Fibroblast of skin of scalp (primary cell): ENCODE results near the gene EFCAB11.

ENCODE experiments used
- DNase-seq: peaks from one replicate; pipeline ENCODE4 v3.0.0-alpha.2; 2013

The EFCAB11 gene

DNA sequence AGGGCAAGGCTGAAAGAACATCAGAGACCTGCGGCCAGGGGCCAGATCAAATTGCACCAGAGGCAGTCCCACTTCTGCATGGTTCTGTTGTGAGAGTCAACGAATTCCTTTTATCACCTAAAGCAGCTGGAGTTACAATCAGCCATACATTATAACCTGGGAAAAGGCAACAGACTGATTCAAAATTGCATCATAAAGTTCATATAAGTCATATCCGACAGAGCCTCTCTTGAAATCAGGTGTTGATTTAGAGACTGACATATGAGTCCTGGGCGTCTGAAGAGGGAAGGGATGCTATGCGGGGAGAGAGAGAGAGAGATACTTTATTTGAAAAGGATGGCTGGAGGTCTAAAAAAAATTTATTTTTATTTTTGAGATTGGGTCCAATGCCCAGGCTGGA is 89.4 kb downstream of the EFCAB11 start:
- DNase-seq = no peak

DNA sequence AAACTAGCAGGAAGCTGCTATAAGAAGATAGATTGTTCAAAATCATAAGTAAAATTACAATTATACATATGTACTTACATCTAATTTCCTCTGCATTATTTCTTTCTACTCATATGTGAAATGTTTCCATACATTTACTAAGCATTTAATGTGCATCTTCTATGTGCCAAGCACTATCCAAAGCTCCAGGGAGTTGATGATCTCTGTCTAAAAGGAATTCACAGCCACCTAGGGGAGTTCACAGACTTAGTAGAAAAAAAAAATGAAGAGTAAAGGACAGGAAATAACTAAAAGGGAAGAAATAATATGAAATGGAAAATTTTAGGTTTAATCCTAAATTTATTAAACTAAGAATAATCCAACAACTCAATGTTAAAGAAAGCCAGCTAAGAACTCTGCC is 91.7 kb downstream of the EFCAB11 start:
- DNase-seq = peak; percentile 78

DNA sequence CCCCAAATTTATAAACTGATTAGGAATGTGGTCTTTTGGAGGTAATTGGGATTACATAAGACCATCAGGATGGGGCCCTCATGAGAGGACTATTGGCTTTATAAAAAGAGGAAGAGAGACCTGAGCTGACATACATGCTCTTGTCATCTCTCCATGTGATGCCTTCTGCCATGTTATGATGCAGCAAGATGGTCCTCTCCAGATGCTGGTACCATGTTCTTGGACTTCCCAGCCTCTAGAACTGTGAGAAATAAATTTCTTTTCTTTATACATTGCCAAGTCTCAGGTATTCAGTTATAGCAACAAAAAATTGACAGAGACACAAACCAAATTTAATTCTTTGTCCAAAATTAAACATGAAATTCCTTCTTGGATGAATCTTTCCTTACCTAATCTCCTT is 92.9 kb downstream of the EFCAB11 start:
- no peak for DNase-seq

DNA sequence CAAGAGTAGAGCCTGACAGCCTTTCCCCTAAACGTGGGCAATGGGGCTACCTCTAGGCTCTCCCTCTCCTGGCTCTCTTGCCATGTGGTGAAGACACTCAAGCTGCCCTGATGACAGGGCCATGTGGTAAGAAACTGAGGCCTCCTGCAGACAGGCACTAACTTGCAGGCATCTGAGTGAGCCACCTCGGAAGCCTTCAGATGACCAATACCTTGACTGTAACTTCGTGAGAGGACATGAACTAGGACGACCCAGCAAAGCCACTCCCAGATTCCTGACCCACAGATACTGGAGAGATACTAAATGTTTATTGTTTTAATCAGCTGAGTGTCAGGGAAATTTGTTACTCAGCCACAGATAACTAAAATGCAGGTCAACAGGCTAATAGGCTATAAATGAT is 96.4 kb downstream of the EFCAB11 start:
- DNase-seq = no peak

DNA sequence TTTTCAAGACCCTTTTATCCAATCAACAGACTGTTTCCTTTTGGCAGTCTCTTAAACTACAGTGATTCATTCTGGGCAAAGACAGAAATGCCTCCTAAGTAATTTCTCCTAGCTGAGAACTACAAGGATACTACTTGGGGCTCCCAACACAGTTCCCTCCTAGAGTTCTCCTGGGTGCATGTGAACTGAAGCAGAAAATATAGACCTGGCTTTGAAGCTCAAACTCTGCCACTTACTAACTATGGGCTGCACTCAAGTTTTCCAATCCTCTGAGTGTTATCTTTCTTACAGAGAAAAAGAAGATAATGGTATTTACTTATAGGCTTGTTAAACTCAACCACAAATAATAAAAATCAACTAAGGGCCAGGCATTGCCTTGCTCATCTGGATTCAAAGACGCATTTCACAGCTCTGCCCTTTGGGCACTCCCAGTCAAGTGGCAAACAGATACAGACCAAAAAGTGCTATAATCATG is 97.6 kb downstream of the EFCAB11 start:
- peak; percentile 42 for DNase-seq

DNA sequence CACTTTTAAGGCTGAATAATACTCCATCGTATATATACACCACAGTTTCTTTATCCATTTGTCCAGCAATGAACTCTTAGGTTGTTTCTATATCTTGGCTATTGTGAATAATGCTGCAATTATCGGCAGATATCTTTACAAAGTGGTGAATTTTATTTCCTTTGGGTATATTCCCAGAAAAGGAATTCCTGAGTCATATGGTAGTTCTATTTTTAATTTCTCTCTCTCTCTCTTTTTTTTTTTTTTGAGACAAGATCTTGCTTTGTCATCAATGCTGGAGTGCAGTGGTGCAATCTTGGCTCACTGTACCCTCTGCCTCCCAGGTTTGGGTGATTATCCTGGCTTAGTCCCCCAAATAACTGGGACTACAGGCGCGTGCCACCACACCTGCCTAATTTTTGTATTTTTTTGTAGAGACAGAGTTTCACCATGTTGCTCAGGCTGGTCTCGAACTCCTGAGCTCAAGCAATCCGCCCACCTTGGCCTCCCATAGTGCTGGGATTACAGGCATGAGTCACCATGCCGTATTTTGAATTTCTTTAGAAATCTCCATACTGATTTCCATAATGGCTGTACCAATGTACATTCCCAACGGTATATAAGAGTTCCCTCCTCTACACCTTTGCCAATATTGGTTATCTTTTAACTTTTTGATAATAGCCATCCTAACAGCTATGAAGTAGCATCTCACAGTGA is 98.4 kb downstream of the EFCAB11 start:
- peak; percentile 89 for DNase-seq

DNA sequence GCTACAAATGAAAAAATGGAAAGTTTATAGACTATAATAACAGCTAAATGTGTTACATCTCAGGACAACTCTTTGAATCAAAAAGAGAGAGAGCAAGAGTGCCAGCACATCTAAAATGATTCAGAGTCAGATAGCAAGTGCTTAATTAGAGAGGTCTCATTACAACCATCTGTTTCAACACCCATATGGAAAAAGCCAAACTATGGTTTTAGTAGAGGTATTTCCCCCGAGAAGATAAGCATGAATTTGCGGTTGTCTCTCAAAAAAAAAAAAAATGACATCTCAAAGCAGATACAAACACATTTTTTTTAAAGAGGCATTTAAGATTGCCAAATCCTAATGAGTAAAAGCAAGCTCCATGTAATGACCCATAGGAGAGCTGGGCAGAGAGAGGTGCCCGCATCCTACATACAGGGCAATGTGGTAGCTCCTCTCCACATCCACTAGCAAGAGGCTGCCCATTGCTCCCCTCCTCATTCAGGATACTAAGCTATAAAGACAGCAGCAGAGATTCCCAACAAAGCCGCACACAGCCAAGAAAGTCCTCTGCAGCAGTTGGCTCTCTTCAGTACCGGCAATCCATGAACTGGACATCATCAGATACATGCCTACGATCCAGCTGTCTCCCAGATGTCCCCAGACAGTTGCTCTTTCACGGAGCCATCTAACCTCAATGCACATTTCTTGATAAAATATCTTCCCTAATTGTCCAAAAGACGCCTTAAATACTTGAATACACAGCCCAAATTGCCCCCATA is 100.4 kb downstream of the EFCAB11 start:
- peak; percentile 67 for DNase-seq

DNA sequence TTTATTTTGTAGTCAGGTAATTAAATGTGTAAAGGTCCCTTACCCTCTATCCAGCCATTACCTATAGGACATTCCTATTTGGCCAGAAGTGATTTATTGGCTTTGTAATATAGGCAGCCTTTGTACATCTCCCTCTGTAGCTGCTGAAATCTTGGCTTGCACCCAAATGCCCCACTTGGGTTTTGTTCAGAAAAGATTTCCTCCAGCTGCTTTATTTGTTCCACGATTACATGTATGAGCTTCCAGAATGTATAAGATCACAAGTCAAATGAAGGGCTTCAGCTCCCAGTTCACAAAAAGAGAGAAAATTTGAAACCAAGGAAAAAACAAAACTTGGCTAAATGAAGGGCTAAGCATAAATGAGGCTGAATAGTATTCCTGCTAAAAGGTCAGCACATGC is 103.4 kb downstream of the EFCAB11 start:
- DNase-seq = no peak

DNA sequence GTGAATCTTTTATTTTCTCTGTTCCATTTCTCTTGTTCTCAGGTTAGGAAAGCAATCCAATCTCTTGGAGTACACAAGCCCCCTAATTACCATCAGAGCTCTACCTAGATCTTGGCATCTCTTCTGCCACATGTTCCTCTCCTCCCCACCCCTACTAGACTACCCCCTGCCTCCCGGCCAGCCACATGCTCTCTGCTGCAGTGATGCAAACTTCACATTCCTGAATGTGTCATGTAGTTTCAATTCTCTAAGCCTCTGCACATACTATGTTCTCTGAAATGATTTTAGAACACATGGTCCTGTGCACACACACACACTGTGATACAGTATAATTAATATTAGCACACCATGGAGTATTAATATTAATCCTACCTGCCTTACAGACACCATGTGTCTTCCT is 104.6 kb downstream of the EFCAB11 start:
- DNase-seq = peak; percentile 84

DNA sequence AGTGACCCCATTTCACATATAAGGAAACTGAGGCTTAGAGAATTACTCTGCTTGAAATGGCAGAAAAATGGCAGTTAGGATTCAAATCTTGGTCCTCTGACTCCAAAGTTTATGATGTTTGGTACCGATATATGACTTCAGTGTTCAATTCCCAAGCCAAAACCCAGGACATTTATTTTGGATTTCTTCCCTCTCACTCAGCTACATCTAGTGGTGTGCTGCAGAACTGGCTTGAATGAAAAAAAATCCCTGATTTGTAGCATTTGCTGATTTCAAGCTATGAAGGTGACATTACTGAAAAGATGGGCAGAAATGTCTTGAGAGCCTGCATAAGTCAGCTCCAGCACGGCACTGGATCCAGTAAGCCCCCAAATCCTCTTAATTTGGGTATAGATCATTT is 106.4 kb downstream of the EFCAB11 start:
- DNase-seq = peak; percentile 74

DNA sequence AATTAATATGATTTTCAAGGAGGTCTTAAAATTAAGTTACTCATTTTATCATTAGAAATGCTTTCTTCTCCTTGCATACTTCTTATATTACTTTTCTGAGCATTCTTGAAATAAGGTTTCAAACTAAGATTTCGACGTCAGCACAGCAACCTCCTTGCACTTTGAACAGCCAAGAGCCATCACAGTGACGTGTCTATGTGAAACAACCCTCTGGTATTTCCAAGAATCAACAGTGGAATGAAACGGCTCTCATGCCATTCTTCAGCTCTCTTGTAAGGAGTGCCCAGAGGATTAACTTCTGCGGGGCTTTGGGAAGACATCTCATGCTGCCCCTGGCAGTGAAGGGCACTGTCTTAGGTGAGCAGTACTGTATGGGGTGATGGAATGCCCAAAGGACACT is 109.2 kb downstream of the EFCAB11 start:
- DNase-seq = peak; percentile 91

DNA sequence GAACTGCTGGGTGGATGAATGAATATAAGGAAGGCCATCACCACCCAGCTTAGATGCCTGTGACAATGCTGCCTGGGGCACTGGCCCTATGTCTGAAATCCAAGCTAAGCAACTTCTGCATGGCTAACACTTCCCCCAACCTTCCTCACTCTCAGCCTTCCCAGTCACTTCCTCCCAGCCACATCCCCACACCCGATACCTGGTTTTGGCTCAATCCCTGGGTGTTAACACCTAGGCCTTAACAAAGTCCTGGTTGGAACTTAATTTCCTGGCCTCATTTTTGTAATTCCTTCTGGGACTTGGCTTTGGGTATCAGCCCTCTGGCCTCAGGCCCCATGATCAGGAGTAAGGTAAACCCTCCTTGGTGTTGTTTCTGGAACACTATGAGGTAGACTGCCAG is 110.0 kb downstream of the EFCAB11 start:
- DNase-seq = no peak

DNA sequence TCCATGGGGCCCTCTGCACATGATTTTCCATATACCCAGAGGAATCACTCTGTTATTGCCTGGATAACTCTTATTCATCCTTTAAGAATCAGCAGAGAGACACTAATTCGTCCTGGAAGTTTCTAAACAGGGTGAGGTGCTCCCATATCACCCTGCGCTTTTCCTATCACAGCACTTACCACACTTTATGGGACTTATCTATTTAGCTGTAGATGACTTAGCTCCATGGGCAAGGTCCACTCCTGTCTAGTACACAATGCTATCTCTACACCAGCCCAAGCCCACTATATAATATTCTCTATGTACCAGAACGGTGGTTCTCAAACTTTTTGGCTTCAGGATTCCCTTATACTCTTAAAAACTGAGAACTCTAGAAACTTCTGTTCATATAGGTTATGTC is 111.7 kb downstream of the EFCAB11 start:
- DNase-seq = no peak

DNA sequence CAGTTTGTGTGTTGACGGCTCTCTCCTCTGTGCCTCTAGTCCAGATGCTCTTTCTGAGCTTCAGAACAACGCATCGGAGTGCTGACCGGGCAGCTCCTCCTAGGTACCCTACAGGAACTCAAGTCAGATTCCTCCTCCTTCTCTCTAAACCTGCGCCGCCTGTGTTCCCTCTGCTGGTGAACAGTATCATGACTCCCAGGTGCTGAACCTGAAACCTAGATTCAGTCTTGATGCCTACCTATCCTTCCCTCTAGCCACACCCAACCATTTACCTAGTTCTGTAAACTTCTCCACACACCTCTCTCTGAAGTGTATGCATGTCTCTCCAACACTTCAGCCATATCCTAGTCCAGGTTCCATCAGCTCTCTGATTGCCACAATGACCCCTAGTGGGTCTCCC is 112.7 kb downstream of the EFCAB11 start:
- no peak for DNase-seq

DNA sequence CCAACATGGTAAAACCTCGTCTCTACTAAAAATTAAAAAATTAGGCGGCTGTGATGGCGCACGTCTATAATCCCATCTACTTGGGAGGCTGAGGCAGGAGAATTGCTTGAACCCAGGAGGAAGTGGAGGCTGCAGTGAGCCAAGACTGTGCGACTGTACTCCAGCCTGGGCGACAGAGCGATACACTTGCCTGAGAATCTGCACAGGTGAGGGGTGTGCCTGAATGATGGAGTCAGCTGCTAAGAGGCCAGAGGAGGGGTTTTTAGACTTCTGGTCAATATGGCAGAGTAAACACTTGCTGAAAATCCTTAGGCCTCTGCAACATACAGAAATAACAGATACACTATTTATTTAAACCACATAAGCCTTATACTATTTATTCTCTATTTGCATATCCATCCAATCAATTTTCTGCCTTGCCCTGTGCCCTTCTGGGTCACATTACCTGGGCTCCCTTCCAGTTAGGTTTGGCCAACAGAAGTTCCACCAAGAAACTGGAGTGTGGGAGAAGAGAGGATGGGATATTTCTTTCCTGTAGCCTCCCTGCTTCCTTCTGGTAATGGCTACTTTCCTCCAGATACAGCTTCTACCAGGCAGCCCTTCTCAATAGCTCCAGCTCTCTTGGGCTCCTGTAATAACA is 117.6 kb downstream of the EFCAB11 start:
- DNase-seq = no peak

DNA sequence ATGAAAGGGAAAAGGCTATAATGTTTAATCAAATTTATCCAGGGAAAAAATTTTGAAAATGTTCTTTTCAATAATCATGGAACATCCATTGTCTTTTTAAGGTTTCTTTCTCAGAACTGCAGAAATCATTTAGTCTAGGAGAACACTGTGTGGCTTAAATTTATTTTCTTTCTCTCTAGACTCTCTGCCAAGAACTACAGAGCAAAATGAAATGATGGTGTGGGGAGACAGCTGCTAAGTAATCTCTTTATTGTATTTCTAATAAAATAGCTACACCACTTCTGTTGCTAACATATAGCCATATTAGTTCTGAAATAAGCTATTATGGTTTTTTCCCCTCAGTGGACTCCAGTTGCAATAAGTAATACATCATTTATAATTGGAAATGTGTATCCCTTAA is 120.9 kb downstream of the EFCAB11 start:
- no peak for DNase-seq

DNA sequence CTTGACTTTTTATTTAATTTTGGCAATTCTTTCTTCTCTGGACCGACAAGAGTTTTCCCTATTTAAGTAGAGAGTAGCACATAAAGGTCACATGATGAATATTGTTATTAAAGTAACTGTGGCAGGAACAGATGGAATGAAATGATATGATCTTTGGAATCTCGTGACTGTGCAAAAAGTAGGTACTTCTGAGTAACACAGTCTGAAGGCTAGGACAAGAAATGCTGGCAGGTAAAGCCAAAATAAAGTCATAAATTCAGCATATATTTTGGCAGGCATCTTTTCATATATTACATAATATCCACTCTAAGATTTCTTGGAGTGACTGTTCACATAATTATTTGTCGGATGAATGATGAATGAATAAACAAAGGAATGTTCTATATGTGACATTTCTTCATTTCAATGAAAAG is 121.4 kb downstream of the EFCAB11 start:
- DNase-seq = peak; percentile 58

DNA sequence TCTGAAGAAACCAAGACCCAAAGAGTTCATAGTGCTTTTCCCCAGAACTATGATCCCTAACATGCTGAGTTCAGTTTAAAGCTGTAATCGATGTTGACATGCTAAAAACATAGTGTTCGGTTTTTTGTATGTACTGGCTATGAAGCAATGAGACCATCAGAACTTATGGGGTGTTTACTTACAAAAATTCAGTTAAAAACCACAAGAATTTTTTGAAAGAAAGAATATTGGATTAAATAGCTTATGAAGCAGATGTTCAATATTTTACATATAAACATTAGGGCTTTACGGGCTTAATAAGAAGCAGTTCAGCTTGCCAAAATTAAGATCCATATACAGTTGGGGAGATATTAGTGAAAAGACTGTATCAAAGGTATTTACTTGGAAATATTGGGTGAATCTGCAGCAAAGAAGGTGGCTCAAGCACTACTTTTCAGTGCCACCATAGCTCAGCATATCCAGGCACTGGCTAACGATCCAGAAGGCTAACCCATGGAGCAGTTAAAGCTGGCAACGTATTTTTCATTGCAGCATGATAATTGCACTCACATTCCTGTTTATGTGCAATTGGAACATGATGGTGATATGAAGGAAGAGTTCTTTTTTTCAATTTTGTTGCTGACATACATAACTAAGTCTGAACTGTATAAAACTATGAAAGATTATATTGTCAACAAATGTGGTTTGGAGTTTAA is 125.9 kb downstream of the EFCAB11 start:
- peak; percentile 35 for DNase-seq

DNA sequence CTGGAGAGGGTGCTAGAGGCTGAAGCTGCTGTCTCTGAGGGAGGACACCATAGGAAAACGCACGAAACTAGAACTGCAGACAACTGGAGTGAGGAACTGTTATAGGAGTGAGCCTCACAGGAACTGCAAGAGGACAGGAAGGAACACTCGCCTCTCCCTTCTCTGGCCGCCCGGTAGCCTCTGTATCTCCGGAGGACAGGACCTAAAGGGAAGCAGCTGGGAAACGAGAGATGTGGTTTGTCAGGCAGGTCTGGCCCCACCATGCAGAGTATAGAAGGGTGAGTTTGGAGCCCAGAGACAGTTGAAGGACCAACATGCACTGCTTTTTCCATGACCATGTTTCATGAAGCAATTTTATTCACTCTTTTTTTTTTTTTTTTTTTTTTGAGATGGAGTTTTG is 127.3 kb downstream of the EFCAB11 start:
- DNase-seq = no peak

DNA sequence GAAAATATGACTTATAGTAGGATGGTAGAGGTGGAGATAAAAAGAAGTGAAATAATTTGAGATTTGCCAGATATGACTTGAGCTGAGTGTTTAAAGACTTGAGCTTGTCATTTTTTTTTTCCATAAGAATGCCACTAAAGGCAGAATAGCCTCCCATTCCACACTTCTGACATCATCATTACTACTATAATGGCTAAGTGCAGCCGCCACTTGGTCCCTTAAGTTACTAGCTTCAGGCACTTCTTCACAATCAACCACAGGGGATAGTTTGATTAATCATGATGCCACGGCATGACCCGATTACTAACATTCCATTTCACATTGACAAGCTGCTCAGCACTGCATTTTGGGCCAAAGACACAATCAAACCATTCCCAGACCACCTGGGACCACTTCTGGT is 127.9 kb downstream of the EFCAB11 start:
- DNase-seq = peak; percentile 73

DNA sequence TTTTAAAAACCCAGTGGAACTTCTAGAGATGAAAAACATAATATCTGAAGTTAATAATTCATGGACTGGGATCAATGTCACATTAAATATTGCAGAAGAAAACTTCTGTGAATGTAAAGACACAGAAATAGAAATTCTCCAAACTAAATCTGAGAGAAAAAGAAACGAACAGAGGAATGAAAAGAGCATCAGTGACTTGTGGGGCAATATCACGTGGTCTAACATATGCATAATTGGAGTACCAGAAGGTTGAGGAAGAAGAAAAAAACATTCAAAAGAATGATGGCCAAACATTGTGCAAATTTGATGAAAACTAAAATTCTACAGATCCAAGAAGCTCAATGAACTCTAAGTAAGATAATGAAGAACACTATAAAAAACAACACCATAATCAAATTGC is 130.8 kb downstream of the EFCAB11 start:
- no peak for DNase-seq

DNA sequence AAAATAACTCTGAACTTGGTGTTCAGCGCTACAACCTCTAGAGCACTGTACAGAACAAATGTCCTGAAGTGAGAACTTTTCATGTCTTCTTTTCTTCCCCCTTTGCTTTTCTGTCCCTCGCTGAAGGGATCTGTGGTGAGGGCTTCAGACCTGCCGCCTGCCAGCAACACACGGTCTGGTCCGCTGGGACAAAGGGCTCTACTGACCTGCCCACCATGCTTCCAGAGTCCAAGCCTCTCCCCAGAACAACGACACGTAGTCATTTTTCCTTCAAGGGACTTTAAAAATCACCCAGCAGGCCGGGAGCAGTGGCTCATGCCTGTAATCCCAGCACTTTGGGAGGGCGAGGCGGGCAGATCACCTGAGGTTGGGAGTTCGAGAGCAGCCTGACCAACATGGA is 140.4 kb downstream of the EFCAB11 start:
- DNase-seq = no peak

DNA sequence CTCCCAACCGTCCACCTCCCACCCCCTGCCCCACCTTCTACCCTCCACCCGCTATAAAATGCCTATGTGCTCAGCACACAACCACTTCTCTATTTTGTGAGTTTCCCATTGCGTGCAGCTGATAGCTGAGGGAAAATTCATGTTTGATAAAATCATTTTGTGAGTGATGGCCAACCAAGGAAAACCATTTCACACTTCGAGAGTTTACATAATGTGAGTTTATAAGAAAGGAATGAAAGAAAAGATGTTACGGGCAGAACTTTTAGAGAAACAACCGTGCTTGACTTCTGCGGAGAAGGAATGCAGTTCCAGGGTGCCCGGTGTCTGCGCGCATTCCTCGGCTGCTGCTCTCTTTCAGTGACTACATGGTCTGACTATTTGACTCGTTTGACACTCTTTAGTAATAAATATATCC is 140.9 kb downstream of the EFCAB11 start:
- peak; percentile 99 for DNase-seq
